Fibroblast of skin of back (primary cell): ENCODE measurements around the gene NKAIN1.
A peak's percentile ranks its signal among the peaks of the same experiment; 100 is the strongest.
"Not testable (repeated sequence)": the region's sequence is repeated elsewhere in the genome, so short reads cannot be mapped to it uniquely, and the experiment has no call there.

Experiments used
- DNase-seq: peaks from one replicate; pipeline ENCODE4 v3.0.0-alpha.2; 2013

The NKAIN1 gene

DNA sequence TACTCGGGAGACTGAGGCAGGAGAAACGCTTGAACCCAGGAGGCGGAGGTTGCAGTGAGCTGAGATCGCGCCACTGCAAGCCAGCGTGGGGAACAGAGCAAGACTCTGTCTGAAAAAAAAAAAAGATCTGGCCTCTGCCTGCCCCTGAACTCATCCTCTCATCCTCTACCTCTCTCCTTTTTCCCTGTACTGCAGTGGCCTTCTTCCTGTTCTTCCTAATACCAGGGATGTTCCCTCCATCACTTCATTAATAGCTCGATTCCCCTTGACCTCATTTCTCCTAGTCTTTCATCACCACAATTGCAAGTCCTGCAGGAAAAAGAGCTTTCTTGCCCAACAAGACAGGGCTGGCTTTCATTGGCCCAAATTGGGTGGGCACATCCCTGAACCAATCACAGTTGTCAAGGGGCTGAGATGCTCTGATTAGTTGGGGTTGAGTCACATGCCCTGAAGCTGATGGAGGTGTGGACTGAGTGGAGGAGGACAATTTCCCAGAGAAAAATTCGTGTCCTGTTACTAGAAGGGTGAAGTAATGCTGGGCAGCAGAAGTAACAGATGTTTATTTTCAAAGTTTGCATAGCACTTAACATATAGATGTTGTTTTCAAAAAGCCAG lies 87.4 kb downstream of the NKAIN1 start:
- peak; percentile 70 for DNase-seq

DNA sequence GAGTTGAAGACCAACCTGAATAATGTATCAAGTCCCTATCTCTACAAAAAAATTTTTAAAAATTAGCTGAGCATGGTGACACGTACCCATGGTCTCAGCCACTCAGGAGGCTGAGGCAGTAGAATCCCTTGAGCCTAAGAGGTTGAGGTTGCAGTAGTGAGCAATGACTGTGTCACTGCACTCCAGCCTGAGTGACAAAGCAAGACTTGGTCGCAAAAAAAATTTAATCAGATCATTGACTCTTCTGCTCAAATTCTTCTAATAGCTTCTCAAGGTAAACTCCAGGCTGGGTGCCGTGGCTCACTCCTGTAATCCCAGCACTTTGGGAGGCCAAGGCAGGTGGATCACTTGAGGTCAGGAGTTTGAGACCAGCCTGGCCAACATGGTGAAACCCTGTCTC lies 88.3 kb downstream of the NKAIN1 start:
- DNase-seq = no peak

DNA sequence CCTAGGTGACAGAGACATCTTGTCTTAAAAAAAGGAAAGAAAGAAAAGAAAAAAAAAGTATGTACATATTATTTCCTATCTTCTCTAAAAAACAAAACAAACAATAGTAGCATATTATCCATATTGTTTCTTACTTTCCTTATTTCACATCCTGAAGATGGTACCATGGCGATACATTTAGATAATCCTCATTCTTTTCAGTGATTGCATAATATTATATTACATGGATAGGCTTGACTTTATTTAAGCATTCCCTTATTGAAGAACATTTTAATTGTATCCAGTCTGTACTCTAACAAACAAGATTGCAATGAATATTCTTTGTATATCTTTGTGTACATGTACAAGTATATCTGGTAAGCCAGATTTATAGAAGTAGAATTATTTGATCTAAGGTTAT lies 91.3 kb downstream of the NKAIN1 start:
- no peak for DNase-seq

DNA sequence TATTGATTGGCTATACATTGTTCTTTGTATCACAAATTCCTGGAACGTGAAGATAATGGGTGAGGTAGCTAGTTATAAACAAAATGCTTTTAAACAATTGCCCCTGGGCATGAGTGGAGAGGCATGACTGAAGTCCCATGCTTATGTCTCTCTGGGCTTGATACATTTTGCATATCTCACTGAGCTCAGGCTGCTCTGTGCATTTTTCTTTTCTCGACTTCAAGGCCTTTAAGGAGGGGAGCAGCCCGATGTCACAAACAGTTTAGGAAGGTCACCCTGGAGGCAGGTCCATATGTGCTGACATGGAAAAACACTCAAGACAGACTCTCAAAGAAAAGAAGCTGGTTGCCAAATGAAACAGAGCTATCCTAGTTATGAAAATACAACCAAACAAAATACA lies 94.0 kb downstream of the NKAIN1 start:
- DNase-seq = no peak

DNA sequence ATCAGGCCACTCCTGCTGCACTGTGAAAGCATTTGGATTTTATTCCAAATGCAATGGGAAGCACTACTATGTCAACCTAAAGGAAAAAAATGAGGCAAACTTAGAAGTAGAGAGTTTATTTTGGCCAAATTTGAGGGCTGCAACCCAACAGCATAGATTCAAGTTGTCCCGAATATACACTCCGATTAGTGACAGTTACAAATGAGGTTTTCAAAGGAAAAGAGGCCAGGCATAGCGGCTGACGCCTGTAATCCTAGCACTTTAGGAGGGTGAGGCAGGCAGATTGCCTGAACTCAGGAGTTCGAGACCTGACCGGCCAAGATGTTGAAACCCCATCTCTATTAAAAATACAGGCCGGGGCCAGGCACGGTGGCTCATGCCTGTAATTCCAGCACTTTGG lies 95.2 kb downstream of the NKAIN1 start:
- no peak for DNase-seq

DNA sequence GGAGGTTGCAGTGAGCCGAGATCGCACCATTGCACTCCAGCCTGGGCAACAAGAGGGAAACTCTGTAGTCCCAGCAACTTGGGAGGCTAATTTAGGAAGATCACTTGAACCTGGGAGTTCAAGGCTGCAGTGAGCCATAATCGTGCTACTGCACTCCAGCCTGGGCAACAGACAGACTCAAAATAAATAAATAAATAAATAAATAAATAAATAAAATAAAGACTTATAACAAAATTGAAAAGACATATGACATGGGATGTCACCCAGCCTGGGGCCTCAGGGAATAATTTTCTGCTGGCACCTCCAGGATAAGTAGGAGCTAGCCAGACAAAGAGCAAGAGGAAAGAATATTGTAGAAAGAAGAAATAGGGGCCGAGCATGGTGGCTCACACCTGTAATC lies 96.2 kb downstream of the NKAIN1 start:
- no peak for DNase-seq

DNA sequence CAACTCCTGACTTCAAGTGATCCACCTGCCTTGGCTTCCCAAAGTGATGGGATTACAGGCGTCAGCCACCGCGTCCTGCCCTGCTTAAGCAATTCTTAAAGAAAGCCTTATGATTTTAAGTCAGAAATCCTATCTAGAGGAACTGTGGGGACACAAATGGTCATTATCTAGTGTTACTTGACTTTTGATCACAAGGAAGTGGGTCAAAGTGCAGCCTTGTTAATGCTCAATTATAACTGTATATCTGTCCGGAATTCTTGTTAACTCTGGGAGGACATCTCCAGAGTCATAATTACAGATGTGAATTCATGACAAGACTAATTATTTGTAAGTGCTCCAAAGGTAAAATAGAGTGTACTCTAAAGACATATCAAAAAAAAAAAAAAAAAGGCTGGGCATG lies 97.3 kb downstream of the NKAIN1 start:
- DNase-seq = no peak

DNA sequence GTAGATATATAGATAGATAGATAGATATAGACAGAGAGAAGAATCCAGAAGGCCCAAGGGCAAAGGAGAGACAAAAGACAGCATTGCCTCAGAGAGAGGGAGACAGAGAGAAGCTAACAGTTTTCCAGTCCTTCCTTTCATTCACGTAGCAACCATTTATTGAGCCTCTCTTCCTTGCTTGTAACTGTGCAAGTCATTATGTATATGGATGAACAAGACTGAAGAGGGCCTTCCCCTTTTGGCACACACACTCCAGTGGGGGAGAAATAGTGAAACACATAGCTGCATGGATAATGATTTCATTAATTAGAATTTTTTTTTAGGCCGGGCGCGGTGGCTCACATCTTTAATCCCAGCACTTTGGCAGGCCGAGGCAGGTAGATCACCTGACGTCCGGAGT lies 99.4 kb downstream of the NKAIN1 start:
- DNase-seq = no peak

DNA sequence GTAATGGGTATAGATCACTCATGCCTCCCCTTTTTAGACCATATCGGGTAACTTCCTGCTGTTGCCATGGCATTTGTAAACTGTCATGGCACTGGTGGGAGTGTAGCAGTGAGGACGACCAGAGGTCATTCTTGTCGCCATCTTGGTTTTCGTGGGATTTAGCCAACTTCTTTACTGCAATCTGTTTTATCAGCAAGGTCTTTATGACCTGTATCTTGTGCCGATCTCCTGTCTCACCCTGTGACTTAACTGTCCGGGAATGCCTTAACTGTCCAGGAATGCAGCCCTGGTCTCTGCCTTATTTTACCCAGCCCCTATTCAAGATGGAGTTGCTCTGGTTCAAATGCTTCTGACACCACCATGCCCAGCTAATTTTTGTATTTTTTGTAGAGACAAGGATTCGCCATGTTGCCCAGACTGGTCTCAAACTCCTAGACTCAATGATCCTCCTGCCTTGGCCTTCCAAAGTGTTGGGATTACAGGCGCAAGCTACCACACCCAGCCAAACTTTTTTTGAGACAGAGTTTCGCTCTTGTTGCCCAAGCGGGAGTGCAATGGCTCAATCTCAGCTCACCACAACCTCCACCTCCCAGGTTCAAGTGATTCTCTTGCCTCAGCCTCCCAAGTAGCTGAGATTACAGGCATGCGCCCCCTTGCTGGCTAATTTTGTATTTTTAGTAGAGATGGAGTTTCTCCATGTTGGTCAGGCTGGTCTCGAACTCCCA lies 100.7 kb downstream of the NKAIN1 start:
- DNase-seq = not testable (repeated sequence)

DNA sequence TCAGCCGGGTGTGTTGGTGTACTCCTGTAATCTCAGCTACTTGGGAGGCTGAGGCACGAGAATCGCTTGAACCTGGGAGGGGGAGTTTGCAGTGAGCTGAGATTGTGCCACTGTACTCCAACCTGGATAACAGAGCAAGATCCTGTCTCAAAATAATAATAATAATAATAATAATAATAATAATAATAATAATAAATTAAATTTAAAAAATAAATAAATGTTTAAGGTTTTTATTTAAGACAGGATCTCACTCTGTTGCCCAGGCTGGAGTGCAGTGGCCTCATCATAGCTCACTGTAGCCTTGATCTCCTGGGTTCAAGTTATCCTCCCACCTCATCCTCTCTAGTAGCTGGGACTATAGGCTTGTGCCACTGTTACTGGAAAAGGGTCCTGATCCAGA lies 101.8 kb downstream of the NKAIN1 start:
- DNase-seq = not testable (repeated sequence)

DNA sequence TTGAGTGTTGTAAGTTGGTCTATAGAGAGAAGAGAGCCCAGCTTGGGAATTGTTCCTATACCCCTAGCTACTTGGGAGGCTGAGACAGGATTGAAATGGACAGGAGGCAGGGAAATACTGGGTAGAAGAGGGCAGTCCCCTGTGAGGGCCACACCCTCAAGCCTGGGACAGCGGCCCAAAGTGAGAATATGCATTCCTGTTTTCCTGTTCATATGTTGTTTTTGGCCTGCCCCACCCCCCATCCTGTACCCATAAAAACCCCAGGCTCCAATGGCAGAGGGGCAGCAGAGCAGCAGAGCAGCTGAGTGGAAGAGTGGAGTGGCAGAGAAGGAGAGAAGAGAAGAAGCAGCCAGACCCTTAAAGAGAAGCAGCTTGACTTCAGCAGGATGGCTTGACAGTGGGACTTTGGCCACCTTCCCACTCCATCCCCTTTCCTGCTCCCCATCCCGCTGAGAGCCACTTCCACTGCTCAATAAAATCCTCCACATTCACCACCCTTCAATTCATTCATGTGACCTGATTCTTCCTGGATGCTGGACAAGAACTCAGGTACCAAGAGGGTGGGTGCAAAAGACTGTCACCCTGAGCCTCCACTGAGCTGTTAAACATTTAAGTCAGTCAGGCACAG lies 103.6 kb downstream of the NKAIN1 start:
- DNase-seq = peak; percentile 41

DNA sequence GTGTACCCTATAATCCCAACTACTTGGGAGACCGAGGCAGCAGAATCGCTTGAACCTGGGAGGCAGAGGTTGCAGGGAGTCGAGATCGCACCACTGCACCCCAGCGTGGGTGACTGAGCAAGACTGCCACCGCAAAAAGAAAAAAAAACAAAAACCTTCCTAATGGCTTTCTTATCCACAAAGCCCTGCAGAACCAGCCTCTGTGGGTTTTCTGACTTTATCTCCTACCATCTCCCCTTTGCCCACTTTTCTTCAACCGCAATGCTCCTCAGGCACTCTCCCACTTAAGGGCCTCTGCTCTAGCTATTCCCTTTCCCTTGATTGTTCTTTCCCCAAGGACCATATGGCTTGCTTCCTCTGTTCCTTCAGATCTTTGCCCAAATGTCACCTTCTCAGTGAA lies 106.3 kb downstream of the NKAIN1 start:
- DNase-seq = no peak
